Measurements from ENCODE around the gene TENT5C.
A peak's percentile ranks its signal among the peaks of the same experiment; 100 is the strongest.

TENT5C gene

DNA sequence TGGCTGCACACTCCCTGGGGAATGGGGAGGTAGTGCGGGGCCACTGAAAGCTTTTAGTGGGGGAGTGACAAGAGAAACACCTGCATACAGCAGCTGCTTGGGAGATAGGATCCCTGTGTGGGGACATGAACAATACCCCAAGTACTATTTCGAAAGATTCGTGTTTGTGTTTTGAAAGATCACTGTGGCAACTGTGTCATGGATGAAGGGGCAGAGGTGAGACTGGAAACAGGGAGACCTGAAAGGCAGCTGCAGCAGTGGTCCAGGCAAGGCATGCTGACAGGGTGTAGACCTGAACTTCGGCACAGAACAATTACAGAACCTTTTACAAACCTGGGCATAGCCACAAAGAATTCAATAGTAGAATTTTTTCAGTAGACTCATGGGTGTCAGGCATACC lies 32.9 kb downstream of the TENT5C start:
- DNase-seq: no peak

DNA sequence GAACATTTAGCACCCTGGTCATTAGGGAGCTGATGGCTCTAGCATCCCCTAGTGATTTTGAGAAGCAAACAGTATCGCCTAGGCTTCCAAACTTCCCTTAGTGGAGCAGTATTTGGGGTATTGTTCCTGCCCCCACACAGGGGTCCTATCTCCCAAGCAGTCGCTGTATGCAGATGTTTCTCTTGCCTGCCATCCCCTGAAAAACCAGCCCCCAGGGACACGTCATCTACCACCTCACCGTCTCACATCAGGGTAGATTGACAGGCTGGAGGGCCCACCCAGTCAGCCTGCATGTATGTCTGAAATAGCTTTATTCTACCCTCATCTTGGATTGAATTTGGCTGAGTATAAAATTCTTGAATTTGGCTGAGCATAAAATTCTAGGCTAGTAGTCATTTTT lies 33.9 kb downstream of the TENT5C start:
- no peak for DNase-seq

DNA sequence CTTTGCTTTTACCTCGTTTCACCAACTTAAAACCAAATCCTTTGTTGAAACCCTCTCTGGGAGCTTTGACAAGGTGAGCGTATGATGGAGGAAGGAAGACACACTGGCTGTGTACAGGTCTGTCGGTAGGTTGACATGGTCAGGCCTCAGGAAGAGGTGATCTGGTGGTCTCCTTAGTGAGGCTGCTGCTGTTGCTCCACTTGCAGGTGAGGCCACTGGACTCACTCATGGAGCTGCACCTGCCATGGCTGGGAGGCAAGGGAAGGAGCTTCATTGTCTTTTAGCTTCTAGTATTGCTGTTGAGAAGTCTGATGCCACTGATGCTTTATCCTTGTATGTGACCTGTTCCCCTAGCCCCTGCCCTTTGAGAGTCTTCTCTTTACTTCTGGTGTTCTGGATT lies 35.7 kb downstream of the TENT5C start:
- DNase-seq: no peak

DNA sequence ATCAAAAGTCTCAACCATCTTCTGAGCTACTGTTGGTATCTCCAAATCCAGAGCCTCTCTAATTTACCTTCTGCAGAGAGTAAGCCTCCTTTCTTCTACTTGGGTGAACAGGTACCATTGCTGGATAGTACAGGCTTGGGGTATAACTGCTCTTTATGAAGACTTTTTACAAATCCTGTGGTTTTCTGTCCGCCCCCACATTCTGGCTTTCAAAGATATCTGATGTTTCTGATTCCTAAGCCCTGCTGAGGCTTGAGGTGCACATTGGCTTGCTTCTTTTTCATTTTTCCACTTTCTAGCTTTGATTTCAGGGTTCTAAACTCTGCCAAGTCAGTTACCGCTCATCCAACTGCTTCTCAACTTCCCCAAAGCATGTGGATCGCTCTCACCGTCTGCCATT lies 37.1 kb downstream of the TENT5C start:
- no peak for DNase-seq

DNA sequence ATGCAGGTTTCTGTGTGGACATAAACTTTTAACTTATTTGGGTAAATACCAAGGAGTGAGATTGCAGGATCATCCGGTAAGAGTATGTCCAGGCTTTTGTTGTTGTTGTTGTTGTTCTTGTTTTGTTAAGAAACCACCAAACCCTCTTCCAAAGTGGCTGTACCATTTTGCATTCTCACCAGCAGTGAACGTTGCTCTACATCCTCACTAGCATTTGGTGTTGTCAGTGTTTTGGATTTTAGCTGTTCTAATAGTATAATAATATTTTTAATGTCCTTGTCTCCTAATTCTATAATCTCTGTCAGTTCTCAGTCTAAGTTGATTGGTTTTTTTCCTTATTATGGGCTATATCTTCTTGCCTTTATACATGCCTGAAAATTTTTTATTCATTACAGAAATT lies 37.8 kb downstream of the TENT5C start:
- no peak for DNase-seq

DNA sequence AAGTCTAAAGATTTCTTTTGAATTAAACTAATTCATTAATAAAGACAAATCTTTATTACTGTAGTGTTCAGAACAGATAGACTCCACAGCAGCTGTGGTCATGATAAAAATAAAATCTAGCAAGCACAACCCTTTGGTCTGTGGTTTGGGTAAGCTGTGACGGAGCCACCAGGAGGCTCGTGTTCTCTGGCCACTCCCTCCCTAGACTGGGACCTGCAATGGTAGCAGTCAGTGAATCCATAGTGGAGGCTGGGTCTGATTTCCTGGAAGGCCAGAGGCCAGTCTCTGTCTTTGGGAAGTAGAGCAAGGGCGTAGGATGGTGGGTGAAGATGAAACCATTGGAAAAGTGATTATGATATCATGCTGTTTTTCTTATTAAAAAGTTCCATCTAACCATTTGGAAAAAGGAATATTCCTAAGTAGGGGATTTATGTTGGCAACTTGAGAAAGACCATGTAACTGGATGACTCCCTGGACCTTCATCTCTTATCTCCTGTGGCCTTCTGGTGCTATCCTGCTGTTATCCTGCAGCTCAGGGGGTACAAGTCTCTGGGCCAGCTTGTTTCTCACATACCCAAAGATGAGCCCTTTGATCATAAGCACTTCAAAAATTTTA lies 39.0 kb downstream of the TENT5C start:
- DNase-seq: no peak

DNA sequence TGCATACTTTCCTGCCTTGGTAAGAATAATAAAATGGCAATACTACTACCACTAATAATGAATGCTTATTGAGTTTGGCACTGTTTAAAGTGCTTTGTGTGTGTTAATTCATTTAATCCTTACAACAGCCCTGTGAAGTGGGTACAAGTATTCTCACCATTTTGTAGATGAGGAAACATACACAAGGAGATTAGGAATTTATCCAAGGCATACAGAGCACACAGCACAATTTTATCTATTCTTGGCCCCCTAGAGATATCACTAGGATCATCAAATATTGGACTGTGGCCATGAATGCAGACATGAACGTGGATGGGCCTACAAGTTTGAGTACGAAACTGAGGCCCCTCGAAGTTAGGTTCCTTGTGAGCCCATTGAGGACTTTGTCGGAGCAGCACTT lies 39.5 kb downstream of the TENT5C start:
- no peak for DNase-seq

DNA sequence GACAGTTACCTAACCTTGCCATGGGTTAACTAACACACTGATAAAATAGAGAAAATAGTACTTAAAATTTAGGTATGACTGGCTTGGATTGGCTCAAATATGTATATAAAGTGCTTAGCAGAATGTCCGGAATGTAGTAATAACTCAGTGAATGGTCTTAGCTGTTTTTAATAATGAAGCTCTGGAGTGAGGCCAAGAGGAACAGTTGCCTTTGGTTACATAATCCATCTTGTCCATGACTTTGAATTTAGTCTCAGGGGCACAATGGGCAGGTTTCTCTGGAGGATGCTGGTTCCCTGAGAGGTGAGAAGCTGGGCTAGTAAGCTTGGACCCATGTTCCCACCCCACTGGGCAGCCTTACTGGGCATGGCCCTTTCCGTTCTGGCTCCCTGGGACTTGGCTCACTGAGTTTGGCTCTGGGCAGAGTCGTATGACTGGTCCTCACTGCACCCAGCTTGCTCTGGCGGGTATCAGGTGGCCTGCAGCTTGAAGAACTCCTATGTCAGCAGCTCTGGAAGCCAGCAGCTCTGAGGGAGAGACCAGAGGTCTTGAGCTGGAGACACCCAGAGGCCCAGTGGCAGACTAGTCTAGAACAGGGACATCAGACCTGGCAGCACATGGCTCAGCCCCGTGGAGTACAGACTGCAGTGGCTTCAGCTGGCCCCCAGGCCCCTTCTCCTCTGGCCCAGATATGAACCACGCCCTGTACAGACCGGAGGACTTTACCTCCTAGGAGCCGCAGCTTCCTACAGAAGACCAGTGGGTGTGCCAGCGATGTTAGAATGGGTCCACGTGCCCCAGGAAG lies 40.4 kb downstream of the TENT5C start:
- no peak for DNase-seq

DNA sequence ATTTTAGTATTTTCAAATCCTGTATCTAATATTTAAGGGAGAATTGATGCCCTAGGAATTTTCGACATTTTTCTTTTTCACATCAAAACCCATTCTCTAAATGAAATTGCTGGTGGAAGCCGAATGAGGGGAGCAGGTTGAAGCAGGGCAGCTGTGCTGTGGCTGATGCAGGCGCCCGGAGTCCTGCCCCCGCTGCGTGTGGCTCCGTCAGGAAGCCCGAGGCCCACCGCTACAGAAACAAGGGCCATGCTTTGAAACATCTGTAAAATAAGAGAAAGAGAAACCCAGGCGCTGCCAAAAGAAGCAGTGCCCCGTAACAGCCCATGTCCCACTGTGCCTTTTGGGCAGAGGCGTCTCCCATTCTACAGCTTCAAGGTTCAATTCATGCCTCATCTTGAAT lies 41.1 kb downstream of the TENT5C start:
- DNase-seq: no peak

DNA sequence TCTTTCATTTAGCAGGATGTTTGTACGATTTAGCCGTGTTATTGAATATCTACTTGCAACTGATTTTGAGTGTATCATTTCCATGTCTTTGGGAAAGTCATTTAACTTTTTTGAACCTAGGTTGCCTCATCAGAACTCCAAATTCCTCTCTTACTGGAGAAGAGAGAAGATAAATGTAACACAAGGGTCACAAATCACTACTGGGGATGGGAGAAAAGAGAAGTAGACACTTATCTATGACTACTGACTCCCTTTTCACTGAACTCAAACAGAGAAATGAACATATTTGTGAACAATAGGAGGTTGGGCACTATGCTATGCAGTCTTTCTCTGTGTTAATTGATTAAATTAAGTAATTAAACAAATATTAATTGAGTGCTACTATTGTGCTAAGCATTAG lies 42.2 kb downstream of the TENT5C start:
- no peak for DNase-seq

DNA sequence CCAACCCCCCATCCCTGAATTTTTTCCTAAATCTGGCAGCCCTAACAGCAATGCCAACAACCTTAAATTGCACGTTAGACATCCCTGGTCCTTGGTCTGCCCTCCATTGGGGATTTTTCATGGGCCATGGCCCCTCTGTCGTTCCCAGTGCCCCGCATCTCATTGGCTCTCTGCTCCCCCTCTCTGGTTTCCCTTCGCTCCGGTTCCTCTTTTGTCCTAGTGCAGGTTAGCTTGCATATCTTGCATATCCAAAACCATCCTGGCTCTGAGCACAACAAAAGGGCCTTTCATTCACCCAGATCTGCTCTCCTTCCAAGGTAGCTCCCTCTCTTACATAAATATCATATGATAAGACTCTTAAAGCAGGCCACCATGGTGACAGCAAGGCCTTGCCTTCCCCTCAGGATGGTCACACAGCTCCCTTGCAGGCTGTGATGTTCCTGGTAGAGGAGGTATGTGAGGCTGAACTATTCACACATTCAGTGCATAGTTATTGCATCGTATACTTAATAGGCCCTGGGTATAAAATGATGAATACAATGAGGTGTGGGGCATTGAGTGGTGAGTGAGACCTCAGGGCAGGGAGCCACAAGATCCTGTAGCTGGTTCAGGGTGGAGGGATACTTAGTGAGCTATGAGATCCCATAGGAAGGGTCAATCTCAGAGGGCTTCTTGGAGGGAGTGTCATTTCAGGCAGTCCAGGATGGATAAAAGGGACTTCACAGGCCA lies 45.2 kb downstream of the TENT5C start:
- DNase-seq: no peak

DNA sequence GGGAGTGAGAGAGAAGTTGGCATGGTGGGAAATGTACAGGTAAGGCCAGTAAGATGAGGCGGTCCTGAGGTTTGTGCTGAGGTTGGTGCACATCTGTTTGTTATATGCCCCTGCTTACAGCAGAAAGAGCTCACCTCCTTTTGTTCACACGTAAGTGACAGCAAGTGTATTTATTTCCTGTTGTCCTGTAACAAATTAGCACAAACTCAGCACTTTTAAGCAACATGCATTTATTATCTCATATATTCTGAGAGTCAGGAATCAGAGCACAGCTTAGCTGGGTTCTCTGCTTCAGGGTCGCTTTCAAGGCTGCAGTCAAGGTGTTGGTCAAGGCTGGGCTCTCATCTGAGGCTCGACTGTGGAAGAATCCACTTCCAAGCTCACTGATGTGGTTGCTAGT lies 45.8 kb downstream of the TENT5C start:
- DNase-seq: no peak

DNA sequence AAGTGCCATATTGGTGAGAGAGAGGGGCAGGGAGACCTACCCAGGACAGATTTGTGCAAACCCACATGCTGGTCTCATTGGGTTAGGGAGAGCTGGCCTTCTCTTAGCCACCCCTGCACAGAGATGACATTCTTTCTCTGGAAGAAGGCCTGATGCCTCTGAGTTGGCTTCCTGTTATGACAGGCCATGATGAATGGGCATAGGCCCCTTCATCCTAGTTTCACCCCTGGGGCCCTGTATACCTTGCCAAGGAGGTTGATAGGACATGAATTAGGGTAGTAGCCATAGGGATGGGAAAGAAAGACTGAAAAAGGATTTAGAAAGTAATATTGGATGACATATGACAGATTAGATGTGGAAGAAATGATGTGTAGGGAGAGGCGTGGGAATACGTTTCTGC lies 46.6 kb downstream of the TENT5C start:
- no peak for DNase-seq

DNA sequence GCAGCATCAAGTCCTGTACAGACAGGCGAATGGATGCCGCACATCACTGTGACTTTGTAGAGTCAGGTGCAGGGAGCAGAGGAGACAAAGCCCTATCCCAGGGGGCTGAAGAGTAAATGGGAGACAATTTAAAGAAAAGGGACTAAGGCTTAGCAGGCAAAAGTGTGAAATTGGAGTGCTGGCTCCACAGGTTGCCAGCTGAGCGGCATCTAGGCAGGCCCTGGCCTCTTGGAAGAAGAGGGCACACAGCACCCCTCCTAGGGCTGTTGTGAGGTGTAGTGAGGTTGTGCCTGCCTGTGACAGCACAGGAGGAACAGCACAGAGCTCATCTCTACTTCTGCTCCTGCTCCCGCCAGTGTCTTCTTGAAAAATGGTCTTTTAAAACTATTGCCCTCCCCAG lies 47.3 kb downstream of the TENT5C start:
- DNase-seq: no peak

DNA sequence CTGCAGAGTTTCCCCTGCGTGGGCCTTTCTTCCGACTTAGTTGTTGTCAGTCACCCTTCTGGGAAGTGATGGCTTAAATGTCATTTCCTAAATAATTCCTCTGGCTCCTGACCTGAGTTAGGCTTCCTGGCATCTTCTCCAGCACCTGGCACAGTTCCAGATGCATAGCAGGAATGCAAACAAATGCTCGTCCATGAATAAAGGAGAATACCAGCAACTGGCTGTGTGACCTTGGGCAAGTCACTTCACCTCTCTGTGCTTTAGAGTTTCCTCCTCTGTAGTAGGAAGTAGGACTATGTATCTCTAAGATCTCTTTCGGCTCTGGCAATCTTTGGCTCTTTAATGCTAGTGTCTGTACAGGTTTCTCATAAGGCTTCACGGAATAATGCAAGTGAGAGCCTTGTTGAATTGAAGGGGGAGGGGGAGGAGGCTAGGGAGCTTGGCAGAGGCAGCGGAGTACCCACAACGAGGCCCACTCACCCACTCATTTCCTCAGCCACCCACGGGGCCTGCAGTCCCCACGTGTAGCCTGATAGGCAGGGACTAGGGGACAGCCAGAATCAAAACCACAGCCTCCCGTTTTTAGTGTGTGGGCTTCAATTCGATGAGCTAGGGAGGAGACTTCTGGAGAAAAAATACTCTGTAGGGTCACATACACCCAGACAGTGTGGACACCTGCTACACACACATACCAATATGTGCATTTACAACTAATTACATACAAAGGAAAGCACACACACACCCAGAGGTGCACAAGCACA lies 48.1 kb downstream of the TENT5C start:
- DNase-seq: no peak

DNA sequence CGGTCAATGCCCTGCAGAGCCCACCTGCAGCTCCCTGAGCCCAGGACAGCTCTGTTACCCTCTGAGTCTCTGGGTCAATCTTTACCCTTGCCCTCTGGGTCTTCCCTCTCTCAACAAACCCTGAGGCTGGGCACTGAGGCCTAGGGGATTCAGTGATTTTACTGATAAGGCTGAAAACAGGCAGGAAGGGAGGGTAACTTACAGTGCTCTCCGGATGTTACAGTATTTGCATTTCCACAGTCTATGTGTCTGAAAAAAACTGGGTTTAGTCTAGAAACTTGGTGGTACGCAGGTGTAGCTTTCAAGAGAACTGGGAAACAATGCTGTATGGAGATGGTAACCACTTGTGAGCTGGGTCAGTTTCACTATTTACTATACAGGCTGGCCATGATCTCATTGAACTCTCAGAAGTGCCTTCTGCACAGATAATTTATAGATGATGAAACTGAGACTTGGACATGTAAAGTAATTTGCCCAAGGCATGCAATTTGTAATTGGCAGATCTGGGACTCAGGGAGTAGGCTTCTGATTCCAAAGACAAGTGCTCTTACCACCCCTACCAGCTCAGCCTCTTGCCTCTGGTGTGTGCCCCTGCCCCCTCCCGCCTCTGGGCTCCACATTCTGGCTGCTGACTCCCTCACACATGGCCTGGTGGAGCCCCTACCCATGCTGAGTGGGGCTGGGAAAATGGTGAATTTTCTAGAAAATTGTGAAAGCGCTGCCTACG lies 48.8 kb downstream of the TENT5C start:
- DNase-seq: no peak

DNA sequence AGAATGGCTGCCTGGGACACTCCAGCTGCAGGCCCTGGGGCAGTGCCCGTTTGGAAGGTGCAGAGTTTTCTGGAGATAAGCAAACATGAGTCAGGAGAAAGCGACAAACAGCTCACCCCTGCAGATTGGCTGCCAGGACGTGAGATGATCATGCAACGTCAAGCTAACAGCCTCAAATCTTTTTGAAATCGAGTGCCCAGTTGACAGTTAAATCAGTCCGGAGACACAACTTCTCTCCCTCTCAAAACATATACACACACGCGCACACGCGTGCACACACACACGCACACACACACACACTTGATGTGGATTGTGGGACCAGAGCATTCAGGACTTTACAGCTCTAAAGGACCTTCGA lies 49.4 kb downstream of the TENT5C start:
- DNase-seq: no peak

DNA sequence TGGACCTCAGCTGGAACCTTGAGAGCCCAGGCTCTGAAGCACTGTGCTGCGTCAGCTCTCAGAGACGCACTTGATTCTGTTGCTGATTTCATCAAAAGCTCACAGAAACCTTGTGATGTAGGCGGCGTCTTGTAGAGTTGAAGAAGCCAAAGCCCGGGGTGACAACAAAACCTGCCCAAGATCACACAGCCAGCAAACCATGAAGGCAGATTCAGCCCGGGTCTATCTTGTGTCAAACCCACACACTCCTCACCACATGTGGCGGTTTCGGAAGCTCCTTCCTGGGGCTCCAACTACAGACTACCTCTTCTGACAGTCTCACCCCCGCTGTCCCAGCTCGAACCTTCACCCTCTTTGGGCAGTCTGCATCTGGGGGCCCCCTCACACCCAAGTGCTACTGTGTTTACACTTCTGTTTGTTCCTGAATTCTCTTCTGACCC lies 50.4 kb downstream of the TENT5C start:
- DNase-seq: peak; percentile 66

DNA sequence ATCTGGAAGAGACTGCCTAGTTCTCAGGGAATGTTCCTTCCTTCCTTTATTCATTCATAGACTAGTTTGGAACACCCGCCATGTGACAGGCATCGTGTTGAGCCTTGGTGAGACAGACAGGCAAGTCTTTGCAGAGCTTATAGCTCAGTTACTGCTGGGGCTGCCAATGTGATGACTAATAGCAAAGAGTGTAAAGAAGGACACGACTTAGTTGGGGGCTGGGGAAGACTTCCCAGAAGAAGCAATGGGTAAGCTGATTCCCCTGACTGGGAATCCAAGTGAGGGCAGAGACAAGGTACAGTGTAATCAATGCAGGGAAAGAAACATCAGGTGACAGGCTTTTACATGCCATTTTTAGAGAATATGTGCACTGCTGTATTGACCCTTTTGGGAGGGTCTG lies 51.2 kb downstream of the TENT5C start:
- no peak for DNase-seq

DNA sequence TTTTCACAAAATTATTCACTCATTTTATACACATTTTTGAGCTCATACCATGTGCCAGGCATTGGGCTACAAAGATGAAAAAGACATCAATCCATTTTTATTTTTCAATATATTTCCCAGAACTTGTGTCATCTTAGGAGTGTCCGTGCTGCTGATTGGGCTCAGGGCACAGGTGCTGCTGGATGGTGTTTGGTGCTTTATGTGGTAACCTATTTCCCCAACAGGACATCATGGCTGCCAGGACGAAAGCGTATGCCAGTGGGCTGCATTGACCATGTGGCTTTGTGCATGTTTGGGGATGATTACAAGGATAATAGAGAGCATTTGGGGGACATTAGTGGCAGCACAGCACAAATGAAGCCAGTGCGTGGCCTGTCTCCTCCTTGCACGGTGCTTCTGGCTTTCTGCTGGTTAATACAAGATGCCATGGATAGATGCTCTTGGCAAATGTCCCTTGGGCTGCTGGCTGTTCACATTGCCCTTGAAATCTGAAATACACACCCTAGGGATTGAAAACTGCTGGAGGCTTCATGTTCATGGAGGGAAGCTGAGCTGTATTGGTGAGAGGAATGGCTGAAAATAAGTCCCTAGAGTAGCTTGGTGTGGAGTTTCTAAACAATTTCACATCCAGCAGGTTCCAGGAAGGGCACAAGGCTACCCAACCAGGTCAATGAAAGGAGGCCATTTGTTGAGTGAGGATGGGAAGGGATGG lies 52.3 kb downstream of the TENT5C start:
- DNase-seq: no peak

DNA sequence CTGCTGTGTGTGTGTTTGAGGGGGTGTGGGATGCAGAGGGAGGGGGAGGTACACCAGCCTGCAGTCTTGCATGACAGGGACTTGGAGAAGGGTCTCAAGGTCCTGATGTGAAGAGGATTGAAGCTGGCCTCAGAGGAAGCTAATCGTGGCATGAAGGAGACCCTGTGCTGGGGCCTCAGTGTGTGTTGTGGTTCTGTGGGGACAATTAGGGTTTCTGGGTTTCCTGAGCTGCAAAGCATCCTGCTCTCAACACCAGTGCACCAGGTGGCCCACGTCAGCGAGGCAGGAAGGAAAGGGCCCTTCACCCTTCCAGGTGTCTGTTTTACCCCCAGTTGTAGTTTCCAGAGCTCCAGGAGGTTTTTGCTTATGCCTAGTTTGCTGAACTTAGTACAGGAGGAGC lies 52.8 kb downstream of the TENT5C start:
- DNase-seq: peak; percentile 41
